Cerebellar cortex (tissue), 1 donor: ENCODE results near the gene LRRC28.
"Not testable (repeated sequence)": the region's sequence is repeated elsewhere in the genome, so short reads cannot be mapped to it uniquely, and the experiment has no call there.

ENCODE experiments used
- DNase-seq: peaks from one replicate; pipeline ENCODE4 v3.0.0-alpha.2; 2015; ENCODE audit warnings: low spot score

Gene LRRC28

GRCh38 chr15:99396375-99396774, 145.1 kb downstream of the LRRC28 start:
- no peak for DNase-seq

- no peak for DNase-seq
Measured at GRCh38 chr15:99399061-99399460, 147.8 kb downstream of the LRRC28 start.

- no peak for DNase-seq
Measured at GRCh38 chr15:99399618-99400017, 148.3 kb downstream of the LRRC28 start.

GRCh38 chr15:99401216-99401615, 149.9 kb downstream of the LRRC28 start:
- not testable (repeated sequence) for DNase-seq

- no peak for DNase-seq
Measured at GRCh38 chr15:99402014-99402729, 150.9 kb downstream of the LRRC28 start.

GRCh38 chr15:99403597-99403996, 152.3 kb downstream of the LRRC28 start:
- DNase-seq, result no peak

GRCh38 chr15:99404454-99404853, 153.2 kb downstream of the LRRC28 start:
- DNase-seq, result no peak

GRCh38 chr15:99406120-99406519, 154.8 kb downstream of the LRRC28 start:
- no peak for DNase-seq

- DNase-seq, result no peak
Measured at GRCh38 chr15:99406716-99407487, 155.6 kb downstream of the LRRC28 start.

- DNase-seq, result no peak
Measured at GRCh38 chr15:99407716-99408115, 156.4 kb downstream of the LRRC28 start.

- DNase-seq, result peak; percentile 9
Measured at GRCh38 chr15:99408236-99409096, 157.2 kb downstream of the LRRC28 start.

GRCh38 chr15:99409097-99409473, 157.8 kb downstream of the LRRC28 start:
- DNase-seq, result peak; percentile 59

GRCh38 chr15:99409560-99409959, 158.3 kb downstream of the LRRC28 start:
- no peak for DNase-seq

GRCh38 chr15:99410477-99410876, 159.2 kb downstream of the LRRC28 start:
- no peak for DNase-seq

- no peak for DNase-seq
Measured at GRCh38 chr15:99411234-99411633, 160.0 kb downstream of the LRRC28 start.

GRCh38 chr15:99412082-99412481, 160.8 kb downstream of the LRRC28 start:
- DNase-seq, result no peak

GRCh38 chr15:99412626-99413025, 161.3 kb downstream of the LRRC28 start:
- no peak for DNase-seq

- no peak for DNase-seq
Measured at GRCh38 chr15:99413955-99414754, 162.9 kb downstream of the LRRC28 start.

- no peak for DNase-seq
Measured at GRCh38 chr15:99414755-99415731, 163.8 kb downstream of the LRRC28 start.
